PC-9 (cell line): ENCODE results near the gene HPS3. TPM values are rescaled to one million over a fixed set of nuclear protein-coding genes. Genes with fewer than 3 reads are reported as not detected.
"Not testable (repeated sequence)": the region's sequence is repeated elsewhere in the genome, so short reads cannot be mapped to it uniquely, and the experiment has no call there.

Experiments used
- BruUV-seq: library from RNA; stranded (reverse); fragments of 400-500 nt; replicated peaks from 2 replicates; lab custom pipeline; 2021; lab: Mats Ljungman, UMichigan
- CTCF ChIA-PET: fragments of 300-600 bp; sonication (Branson Sonifier 250); formaldehyde crosslinking; loops from one replicate; lab custom pipeline; 2022; ENCODE audit warnings: antibody characterized with exemption; lab: Charles Lee
- POLR2A ChIA-PET: fragments of 300-600 bp; sonication (Branson Sonifier 250); formaldehyde crosslinking; loops from one replicate; lab custom pipeline; 2022; ENCODE audit warnings: antibody characterized with exemption; ENCODE audit not compliant: unreplicated experiment; lab: Charles Lee
- DNase-seq, 2 experiments: peaks; one replicate each; pipeline versions ENCODE4 v3.0.0 to v3.0.0-alpha.2; 2015 to 2022; ENCODE audit warnings: mixed read lengths in 1 of 2
- H2AFZ ChIP-seq: fragments of 200-600 bp; sonication (generic); 2 replicates; pipeline ENCODE4 v1.8.1; 2017; ENCODE audit warnings: antibody characterized with exemption
- H3F3A ChIP-seq: fragments of 200-600 bp; sonication (generic); 2 replicates; pipeline ENCODE4 v1.8.1; 2017; ENCODE audit warnings: antibody characterized with exemption, mild to moderate bottlenecking, low read depth; ENCODE audit not compliant: insufficient read depth
- H3K27ac ChIP-seq: fragments of 200-600 bp; sonication (generic); 2 replicates; pipeline ENCODE4 v1.6.1; 2016; ENCODE audit warnings: mixed run types
- H3K27me3 ChIP-seq: fragments of 200-600 bp; sonication (generic); 2 replicates; pipeline ENCODE4 v1.6.1; 2016; ENCODE audit warnings: low read depth, mixed run types; ENCODE audit not compliant: insufficient read depth
- H3K36me3 ChIP-seq: fragments of 200-600 bp; sonication (generic); 2 replicates; pipeline ENCODE4 v1.6.1; 2016; ENCODE audit warnings: low read depth, mixed run types
- H3K4me1 ChIP-seq: fragments of 200-600 bp; sonication (generic); replicated peaks from 2 replicates; pipeline ENCODE4 v1.6.1; 2016; ENCODE audit warnings: mixed run types; ENCODE audit not compliant: insufficient read depth
- H3K4me2 ChIP-seq: fragments of 200-600 bp; sonication (generic); 2 replicates; pipeline ENCODE4 v1.6.1; 2017; ENCODE audit warnings: mixed run types
- H3K4me3 ChIP-seq: fragments of 200-600 bp; sonication (generic); 2 replicates; pipeline ENCODE4 v1.6.1; 2016; ENCODE audit warnings: mixed run types
- H3K79me2 ChIP-seq: fragments of 200-600 bp; sonication (generic); 2 replicates; pipeline ENCODE4 v1.6.1; 2017; ENCODE audit warnings: low read depth, mixed run types
- H3K9me2 ChIP-seq: fragments of 200-600 bp; sonication (generic); 2 replicates; pipeline ENCODE4 v1.8.1; 2017; ENCODE audit warnings: mild to moderate bottlenecking; ENCODE audit not compliant: insufficient read depth
- H3K9me3 ChIP-seq: fragments of 200-600 bp; sonication (generic); 2 replicates; pipeline ENCODE4 v1.8.1; 2016; ENCODE audit warnings: low read depth; ENCODE audit not compliant: insufficient read depth
- H4K20me1 ChIP-seq: fragments of 200-600 bp; sonication (generic); 2 replicates; pipeline ENCODE4 v1.8.1; 2017; ENCODE audit not compliant: insufficient read depth
- EZH2 ChIP-seq: fragments of 200-600 bp; sonication (generic); IDR thresholded peaks from 2 replicates; pipeline ENCODE4 v1.8.0; 2017; ENCODE audit warnings: antibody characterized with exemption, low read depth
- intact Hi-C: fragments of 100-400 bp; cut with micrococcal nuclease; formaldehyde crosslinking; loops from one replicate; pipeline ENCODE4 v1.10.0; 2022; ENCODE audit not compliant: unreplicated experiment
- total RNA-seq: library from RNA; stranded (reverse); gene quantifications from 2 replicates; pipeline ENCODE4 v1.2.3, GENCODE V29; 2021
- TF ChIP-seq, protein P1 (sequence below): fragments of 200-600 bp; sonication (generic); conservative IDR thresholded peaks from 2 replicates; pipeline ENCODE4 v1.6.1; 2017; ENCODE audit warnings: mixed run types, antibody characterized with exemption, mild to moderate bottlenecking, moderate library complexity

Gene HPS3
- total RNA-seq, 1 experiment from 2014 or later = 33.4 TPM

- H3K4me3 ChIP-seq = no peak overlapping the region
- no TSS peak for BruUV-seq
- DNase-seq = no peak
- no peaks in the 10 kb centered on the region for H3K27me3 ChIP-seq
- H3K9me3 ChIP-seq = no peaks in the 10 kb centered on the region
- H3K9me2 ChIP-seq = no peaks in the 10 kb centered on the region
- no peaks in the 10 kb centered on the region for H3K79me2 ChIP-seq
- no peaks in the 10 kb centered on the region for H4K20me1 ChIP-seq
- H3F3A ChIP-seq = no peaks in the 10 kb centered on the region
- no peak overlapping the region for H3K4me2 ChIP-seq
- no peaks in the 10 kb centered on the region for H3K36me3 ChIP-seq
- POLR2A ChIA-PET = no interaction called here
- H3K4me1 ChIP-seq = no peaks in the 10 kb centered on the region
- intact Hi-C loops = no loop called here
- CTCF ChIA-PET = no interaction called here
- TF ChIP-seq, protein P1, sequence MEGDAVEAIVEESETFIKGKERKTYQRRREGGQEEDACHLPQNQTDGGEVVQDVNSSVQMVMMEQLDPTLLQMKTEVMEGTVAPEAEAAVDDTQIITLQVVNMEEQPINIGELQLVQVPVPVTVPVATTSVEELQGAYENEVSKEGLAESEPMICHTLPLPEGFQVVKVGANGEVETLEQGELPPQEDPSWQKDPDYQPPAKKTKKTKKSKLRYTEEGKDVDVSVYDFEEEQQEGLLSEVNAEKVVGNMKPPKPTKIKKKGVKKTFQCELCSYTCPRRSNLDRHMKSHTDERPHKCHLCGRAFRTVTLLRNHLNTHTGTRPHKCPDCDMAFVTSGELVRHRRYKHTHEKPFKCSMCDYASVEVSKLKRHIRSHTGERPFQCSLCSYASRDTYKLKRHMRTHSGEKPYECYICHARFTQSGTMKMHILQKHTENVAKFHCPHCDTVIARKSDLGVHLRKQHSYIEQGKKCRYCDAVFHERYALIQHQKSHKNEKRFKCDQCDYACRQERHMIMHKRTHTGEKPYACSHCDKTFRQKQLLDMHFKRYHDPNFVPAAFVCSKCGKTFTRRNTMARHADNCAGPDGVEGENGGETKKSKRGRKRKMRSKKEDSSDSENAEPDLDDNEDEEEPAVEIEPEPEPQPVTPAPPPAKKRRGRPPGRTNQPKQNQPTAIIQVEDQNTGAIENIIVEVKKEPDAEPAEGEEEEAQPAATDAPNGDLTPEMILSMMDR = no peak
- TF ChIP-seq EZH2 = no peak
- H3K27ac ChIP-seq = no peak overlapping the region
- H2AFZ ChIP-seq = no peak overlapping the region
These were observed 57.3 kb downstream of the HPS3 start for GRCh38 chr3:149186721-149187120.

DNA sequence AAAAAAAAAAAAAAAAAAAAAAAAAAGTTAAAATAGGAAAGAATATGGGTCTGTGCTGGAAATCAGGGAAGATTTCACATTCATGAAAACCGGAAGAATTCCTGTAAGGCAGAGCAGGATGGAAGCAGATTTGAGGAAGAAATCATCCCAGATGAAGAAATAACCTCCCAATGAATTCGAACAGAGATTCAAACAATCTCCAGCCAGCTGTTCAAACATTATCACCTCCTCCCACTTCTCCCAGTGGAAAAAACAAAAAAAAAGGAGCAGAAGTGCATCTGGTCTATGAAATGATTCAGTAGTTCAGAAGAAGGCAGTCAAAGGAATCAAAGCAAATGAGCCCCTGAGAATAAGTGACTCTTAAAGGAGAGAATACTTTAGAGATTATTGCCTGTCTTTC is 59.1 kb downstream of the HPS3 start:
- Histone ChIP-seq H3K4me3 (no peak overlapping the region), H3K79me2 (no peaks in the 10 kb centered on the region), H3K4me2 (no peak overlapping the region), H3K27ac (no peak overlapping the region), H3F3A (no peaks in the 10 kb centered on the region), H3K4me1 (no peaks in the 10 kb centered on the region), H4K20me1 (no peaks in the 10 kb centered on the region), H3K9me2 (no peaks in the 10 kb centered on the region), H2AFZ (no peak overlapping the region), H3K27me3 (no peaks in the 10 kb centered on the region), H3K36me3 (no peaks in the 10 kb centered on the region), H3K9me3 (no peaks in the 10 kb centered on the region)
- ChIA-PET POLR2A (no interaction called here), CTCF (no interaction called here)
- no peak for DNase-seq
- no TSS peak for BruUV-seq
- TF ChIP-seq EZH2 = no peak
- TF ChIP-seq, protein P1 = no peak
- intact Hi-C loops = no loop called here

- CTCF ChIA-PET = no interaction called here
These were observed 65.8 kb downstream of the HPS3 start for GRCh38 chr3:149195221-149195620.

GRCh38 chr3:149196805-149197592 is 67.6 kb downstream of the HPS3 start:
- H3K4me1 ChIP-seq, H3K9me3 ChIP-seq, H4K20me1 ChIP-seq, H3K27ac ChIP-seq, BruUV-seq, DNase-seq, H3K4me3 ChIP-seq, POLR2A ChIA-PET, H3K79me2 ChIP-seq, H3K36me3 ChIP-seq, H3K4me2 ChIP-seq, H2AFZ ChIP-seq, H3K9me2 ChIP-seq, H3K27me3 ChIP-seq, CTCF ChIA-PET, intact Hi-C loops, H3F3A ChIP-seq: not testable (repeated sequence)

More at GRCh38 chr3:149195221-149195620, 65.8 kb downstream of the HPS3 start:
- intact Hi-C loops = no loop called here
- no peaks in the 10 kb centered on the region for H3K4me1 ChIP-seq
- TF ChIP-seq, protein P1 = no peak
- TF ChIP-seq EZH2 = no peak
- H3F3A ChIP-seq = no peaks in the 10 kb centered on the region
- no peaks in the 10 kb centered on the region for H3K9me3 ChIP-seq
- H2AFZ ChIP-seq = no peak overlapping the region
- H3K9me2 ChIP-seq = no peaks in the 10 kb centered on the region
- no peaks in the 10 kb centered on the region for H4K20me1 ChIP-seq
- no peaks in the 10 kb centered on the region for H3K79me2 ChIP-seq
- H3K4me2 ChIP-seq = no peak overlapping the region
- no peak overlapping the region for H3K4me3 ChIP-seq
- BruUV-seq = no TSS peak
- H3K27me3 ChIP-seq = no peaks in the 10 kb centered on the region
- DNase-seq = no peak
- POLR2A ChIA-PET = no interaction called here
- no peak overlapping the region for H3K27ac ChIP-seq
- H3K36me3 ChIP-seq = no peaks in the 10 kb centered on the region
